ENCODE data around the gene PLIN3.
"Not testable (repeated sequence)": the region's sequence is repeated elsewhere in the genome, so short reads cannot be mapped to it uniquely, and the experiment has no call there.

The PLIN3 gene

GRCh38 chr19:4806384-4806783, 61.1 kb downstream of the PLIN3 start:
- DNase-seq = no peak

- not testable (repeated sequence) for DNase-seq
Observed at GRCh38 chr19:4805140-4805539, 62.3 kb downstream of the PLIN3 start.

- DNase-seq = peak; percentile 76
Observed at GRCh38 chr19:4803736-4804695, 63.5 kb downstream of the PLIN3 start.

GRCh38 chr19:4802711-4803110, 64.8 kb downstream of the PLIN3 start:
- DNase-seq = no peak

GRCh38 chr19:4801085-4801619, 66.3 kb downstream of the PLIN3 start:
- no peak for DNase-seq

- no peak for DNase-seq
Observed at GRCh38 chr19:4800591-4801081, 66.8 kb downstream of the PLIN3 start.

GRCh38 chr19:4795400-4795799, 72.1 kb downstream of the PLIN3 start:
- no peak for DNase-seq

GRCh38 chr19:4794971-4795370, 72.5 kb downstream of the PLIN3 start:
- DNase-seq = no peak

GRCh38 chr19:4793278-4793677, 74.2 kb downstream of the PLIN3 start:
- not testable (repeated sequence) for DNase-seq

- DNase-seq = not testable (repeated sequence)
Observed at GRCh38 chr19:4792866-4793195, 74.6 kb downstream of the PLIN3 start.

GRCh38 chr19:4792019-4792865, 75.2 kb downstream of the PLIN3 start:
- not testable (repeated sequence) for DNase-seq

- peak; percentile 99 for DNase-seq
Observed at GRCh38 chr19:4791183-4792018, 76.1 kb downstream of the PLIN3 start, which contains the start of gene FEM1A. TSS of gene FEM1A (plus strand) at chr19:4791734. CDS start at chr19:4791855, 121 bp downstream.

All from activated CD4-positive, alpha-beta T cell treated with anti-CD3 and anti-CD28 coated beads, Interleukin-2, Interleukin-6, amounts not matched to agents 100 ng/mL and 50 ng/mL, durations not matched to agents 16 hours and 8 hours (primary cell).